AG09319 (cell line): Measurements from ENCODE around the gene SLC25A22.

Experiments used
- DNase-seq: peaks from one replicate; pipeline ENCODE4 v3.0.0-alpha.2; 2010; ENCODE audit warnings: low read depth; ENCODE audit errors: extremely low read depth
- CTCF ChIP-seq: IDR thresholded peaks from 2 replicates; pipeline ENCODE4 v1.5.1; 2011; ENCODE audit warnings: low read depth, mild to moderate bottlenecking, inconsistent platforms, low read length, moderate library complexity

SLC25A22 gene

GRCh38 chr11:804599-804964, 6.5 kb upstream of the SLC25A22 start:
- no peak for DNase-seq
- TF ChIP-seq CTCF = no peak

GRCh38 chr11:803770-804598, 5.9 kb upstream of the SLC25A22 start:
- DNase-seq = no peak
- no peak for TF ChIP-seq CTCF

- TF ChIP-seq CTCF = no peak
- DNase-seq = no peak
These were observed 5.3 kb upstream of the SLC25A22 start for GRCh38 chr11:803467-803742.

GRCh38 chr11:802693-803466, 4.8 kb upstream of the SLC25A22 start:
- TF ChIP-seq CTCF = no peak
- DNase-seq = no peak

GRCh38 chr11:802018-802617, 4.0 kb upstream of the SLC25A22 start:
- no peak for TF ChIP-seq CTCF
- DNase-seq = no peak

GRCh38 chr11:801097-801780, 3.2 kb upstream of the SLC25A22 start:
- DNase-seq = no peak
- no peak for TF ChIP-seq CTCF
